Measurements from ENCODE around the gene LCORL. TPM values are rescaled to one million over a fixed set of nuclear protein-coding genes. Genes with fewer than 3 reads are reported as not detected.
A peak's percentile ranks its signal among the peaks of the same experiment; 100 is the strongest.

Gene LCORL
- total RNA-seq, 1 experiment from 2014 or later = 14.1 TPM

- H3K36me3 Mint-ChIP-seq (ENCODE audit: insufficient read depth, unreplicated experiment) = peaks cover 8% of the 10 kb centered on the region
- no peaks in the 10 kb centered on the region for H3K27me3 Mint-ChIP-seq (ENCODE audit: insufficient read depth, unreplicated experiment)
- DNase-seq (ENCODE audit: unreplicated experiment) = no peak
- CTCF ChIA-PET = interaction anchor here (0.7 kb wide), 1 partner anchor 211 kb away, joined by 4 read pairs; no protein-coding TSS in a partner anchor
- H3K4me1 Mint-ChIP-seq (ENCODE audit: insufficient read depth, unreplicated experiment) = peaks cover 18% of the 10 kb centered on the region
- H3K4me3 Mint-ChIP-seq (ENCODE audit: unreplicated experiment) = peak overlapping the region; percentile 62
- no peak for TF ChIP-seq CTCF (IDR thresholded peaks at IDR 0.05; ENCODE audit: unreplicated experiment)
- peak overlapping the region; percentile 40 for H3K27ac Mint-ChIP-seq (ENCODE audit: low read depth, unreplicated experiment)
- intact Hi-C loops (cut with micrococcal nuclease) = loop anchor here (1.0 kb wide), 1 partner anchor 14 kb away; the partner anchor contains the start of genes DCAF16 and NCAPG
- H3K9me3 Mint-ChIP-seq (ENCODE audit: unreplicated experiment) = peaks cover 8% of the 10 kb centered on the region
- no TSS peak for BruUV-seq (replicated peaks)
- POLR2A ChIA-PET = interaction anchor here (0.7 to 7.9 kb wide), 4 partner anchors 9 to 567 kb away, joined by 3 to 64 read pairs (median 8); partner anchors contain the start of genes DCAF16 and NCAPG
These were observed 197.5 kb downstream of the LCORL start for GRCh38 chr4:17823871-17824669.

GRCh38 chr4:17817027-17817426 lies 204.5 kb downstream of the LCORL start:
- Mint-ChIP-seq H3K4me1 (ENCODE audit: insufficient read depth, unreplicated experiment) (peaks cover 13% of the 10 kb centered on the region), H3K4me3 (ENCODE audit: unreplicated experiment) (peak overlapping the region; percentile 24), H3K27ac (ENCODE audit: low read depth, unreplicated experiment) (no peak overlapping the region), H3K27me3 (ENCODE audit: insufficient read depth, unreplicated experiment) (no peaks in the 10 kb centered on the region), H3K36me3 (ENCODE audit: insufficient read depth, unreplicated experiment) (no peaks in the 10 kb centered on the region), H3K9me3 (ENCODE audit: unreplicated experiment) (no peaks in the 10 kb centered on the region)
- no TSS peak for BruUV-seq (replicated peaks)
- intact Hi-C loops (cut with micrococcal nuclease) = loop anchor here (1.0 to 2.0 kb wide), 3 partner anchors 204 to 776 kb away; partner anchors contain the start of gene LCORL
- DNase-seq (ENCODE audit: unreplicated experiment) = peak; percentile 56
- CTCF ChIA-PET = interaction anchor here (0.6 to 3.8 kb wide), 37 partner anchors 10 to 850 kb away, joined by 3 to 60 read pairs (median 4); partner anchors contain the start of genes LAP3 and LCORL
- TF ChIP-seq CTCF (IDR thresholded peaks at IDR 0.05; ENCODE audit: unreplicated experiment) = peak; percentile 52
- POLR2A ChIA-PET = interaction anchor here (0.5 to 1.5 kb wide), 16 partner anchors 9 to 752 kb away, joined by 3 to 9 read pairs (median 4); partner anchors contain the start of gene LCORL

GRCh38 chr4:17816142-17816541 lies 205.4 kb downstream of the LCORL start:
- Mint-ChIP-seq H3K4me3 (ENCODE audit: unreplicated experiment) (no peak overlapping the region), H3K27me3 (ENCODE audit: insufficient read depth, unreplicated experiment) (no peaks in the 10 kb centered on the region), H3K36me3 (ENCODE audit: insufficient read depth, unreplicated experiment) (no peaks in the 10 kb centered on the region), H3K27ac (ENCODE audit: low read depth, unreplicated experiment) (peak overlapping the region; percentile 49), H3K9me3 (ENCODE audit: unreplicated experiment) (no peaks in the 10 kb centered on the region), H3K4me1 (ENCODE audit: insufficient read depth, unreplicated experiment) (peaks cover 20% of the 10 kb centered on the region)
- POLR2A ChIA-PET = interaction anchor here (0.6 to 1.5 kb wide), 8 partner anchors 14 to 1018 kb away, joined by 3 to 5 read pairs (median 3); no protein-coding TSS in a partner anchor
- BruUV-seq (replicated peaks) = no TSS peak
- intact Hi-C loops (cut with micrococcal nuclease) = loop anchor here (2.0 kb wide), 1 partner anchor 205 kb away; the partner anchor contains the start of gene LCORL
- CTCF ChIA-PET = interaction anchor here (0.6 to 3.8 kb wide), 35 partner anchors 9 to 1932 kb away, joined by 3 to 60 read pairs (median 4); partner anchors contain the start of genes LAP3 and LCORL
- DNase-seq (ENCODE audit: unreplicated experiment) = no peak
- no peak for TF ChIP-seq CTCF (IDR thresholded peaks at IDR 0.05; ENCODE audit: unreplicated experiment)

- Mint-ChIP-seq H3K9me3 (ENCODE audit: unreplicated experiment) (no peaks in the 10 kb centered on the region), H3K36me3 (ENCODE audit: insufficient read depth, unreplicated experiment) (peaks cover 7% of the 10 kb centered on the region), H3K27me3 (ENCODE audit: insufficient read depth, unreplicated experiment) (no peaks in the 10 kb centered on the region), H3K27ac (ENCODE audit: low read depth, unreplicated experiment) (peak overlapping the region; percentile 98), H3K4me3 (ENCODE audit: unreplicated experiment) (peak overlapping the region; percentile 46), H3K4me1 (ENCODE audit: insufficient read depth, unreplicated experiment) (peaks cover 20% of the 10 kb centered on the region)
- DNase-seq (ENCODE audit: unreplicated experiment) = peak; percentile 38
- CTCF ChIA-PET = interaction anchor here (0.6 to 3.8 kb wide), 3 partner anchors 553 to 781 kb away, joined by 3 to 60 read pairs (median 4); no protein-coding TSS in a partner anchor
- intact Hi-C loops (cut with micrococcal nuclease) = no loop called here
- no peak for TF ChIP-seq CTCF (IDR thresholded peaks at IDR 0.05; ENCODE audit: unreplicated experiment)
- no TSS peak for BruUV-seq (replicated peaks)
- POLR2A ChIA-PET = interaction anchor here (6.8 kb wide), 1 partner anchor 9 kb away, joined by 64 read pairs; no protein-coding TSS in a partner anchor
These were observed 207.4 kb downstream of the LCORL start for GRCh38 chr4:17814140-17814539.

Data from MCF 10A (cell line).